ENCODE measurements around the gene ZNF2.

Gene ZNF2

DNA sequence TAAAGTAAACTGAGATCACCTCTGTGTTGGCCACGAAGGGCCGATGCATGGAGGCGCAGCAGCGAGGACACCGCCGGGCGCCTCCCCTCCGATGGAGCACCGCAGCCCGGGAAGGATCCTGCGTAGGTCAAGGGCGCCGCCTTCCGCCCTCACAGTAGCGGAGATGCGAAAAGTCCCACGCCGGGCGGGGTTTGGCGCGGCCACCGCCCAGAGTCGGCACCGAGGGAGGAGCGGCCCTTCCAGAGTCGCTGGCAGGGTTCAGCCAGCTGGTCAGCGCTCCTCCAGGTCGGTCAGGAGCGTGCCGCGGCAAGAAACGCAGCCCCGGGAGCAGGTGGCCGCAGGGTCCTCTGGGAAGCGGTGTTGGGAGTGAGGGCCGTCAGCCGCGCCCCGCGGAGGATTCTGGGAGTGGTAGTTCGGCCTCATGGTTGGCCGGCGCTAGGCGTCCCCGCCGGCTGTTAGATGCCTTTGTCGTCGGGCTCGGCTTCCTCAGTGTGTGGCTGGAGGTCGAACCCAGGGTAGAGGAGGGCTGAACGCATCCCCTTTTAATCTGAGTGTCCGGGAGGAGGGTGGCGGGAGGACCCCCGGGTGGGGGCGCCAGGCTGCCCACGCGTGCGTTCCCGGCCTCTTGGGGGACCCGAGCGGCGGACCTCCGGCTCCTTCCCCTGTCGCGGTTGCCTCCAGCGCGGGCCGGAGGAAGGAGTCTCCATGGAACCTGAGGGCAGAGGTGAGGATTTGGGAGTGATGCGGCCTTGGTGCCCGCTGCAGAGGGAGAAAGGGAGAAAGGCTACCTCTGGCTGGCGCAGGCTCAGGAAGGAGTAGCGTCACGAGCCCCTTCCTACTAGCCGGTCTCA, 41.7 kb downstream of the ZNF2 start, which contains the start of gene ZNF892 (continued):
- TF ChIP-seq, protein P1, sequence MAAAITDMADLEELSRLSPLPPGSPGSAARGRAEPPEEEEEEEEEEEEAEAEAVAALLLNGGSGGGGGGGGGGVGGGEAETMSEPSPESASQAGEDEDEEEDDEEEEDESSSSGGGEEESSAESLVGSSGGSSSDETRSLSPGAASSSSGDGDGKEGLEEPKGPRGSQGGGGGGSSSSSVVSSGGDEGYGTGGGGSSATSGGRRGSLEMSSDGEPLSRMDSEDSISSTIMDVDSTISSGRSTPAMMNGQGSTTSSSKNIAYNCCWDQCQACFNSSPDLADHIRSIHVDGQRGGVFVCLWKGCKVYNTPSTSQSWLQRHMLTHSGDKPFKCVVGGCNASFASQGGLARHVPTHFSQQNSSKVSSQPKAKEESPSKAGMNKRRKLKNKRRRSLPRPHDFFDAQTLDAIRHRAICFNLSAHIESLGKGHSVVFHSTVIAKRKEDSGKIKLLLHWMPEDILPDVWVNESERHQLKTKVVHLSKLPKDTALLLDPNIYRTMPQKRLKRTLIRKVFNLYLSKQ (tag by site-specific recombination; IDR thresholded peaks at IDR 0.05; ENCODE audit: borderline replicate concordance) = no peak
- TF ChIP-seq ZNF426 (tag by site-specific recombination; IDR thresholded peaks at IDR 0.05) (no peak), ZNF626 (tag by site-specific recombination; IDR thresholded peaks at IDR 0.05) (no peak), ZBTB8A (tag by site-specific recombination; IDR thresholded peaks at IDR 0.05) (peak; percentile 5), ZNF830 (tag by site-specific recombination; IDR thresholded peaks at IDR 0.05; ENCODE audit: low read depth) (no peak), ZNF146 (tag by site-specific recombination; IDR thresholded peaks at IDR 0.05) (no peak), ZNF677 (tag by site-specific recombination; IDR thresholded peaks at IDR 0.05) (no peak), SP7 (tag by site-specific recombination; IDR thresholded peaks at IDR 0.05) (peak; percentile 70), ZNF473 (tag by site-specific recombination; IDR thresholded peaks at IDR 0.05) (no peak), GLIS2 (tag by site-specific recombination; IDR thresholded peaks at IDR 0.05) (peak; percentile 25; the same call in 1 of the 2 replicates), YY1 (tag by site-specific recombination; IDR thresholded peaks at IDR 0.05) (no peak), ZNF354C (tag by site-specific recombination; IDR thresholded peaks at IDR 0.05; ENCODE audit: borderline replicate concordance, low read depth) (no peak), BCL11A (tag by site-specific recombination; IDR thresholded peaks at IDR 0.05; ENCODE audit: low read depth) (peak; percentile 34; the same call in 1 of the 2 replicates), ZNF654 (tag by site-specific recombination; IDR thresholded peaks at IDR 0.05; ENCODE audit: low read depth) (peak; percentile 48), ZBTB17 (tag by site-specific recombination; IDR thresholded peaks at IDR 0.05) (peak; percentile 89), ZFHX2 (tag by site-specific recombination; conservative IDR thresholded peaks at IDR 0.05) (peak; percentile 47), MYNN (tag by site-specific recombination; IDR thresholded peaks at IDR 0.05; ENCODE audit: borderline replicate concordance) (no peak), ZNF2 (tag by site-specific recombination; IDR thresholded peaks at IDR 0.05) (peak; percentile 63), ZNF785 (tag by site-specific recombination; IDR thresholded peaks at IDR 0.05) (no peak)
- TF ChIP-seq, protein P2, sequence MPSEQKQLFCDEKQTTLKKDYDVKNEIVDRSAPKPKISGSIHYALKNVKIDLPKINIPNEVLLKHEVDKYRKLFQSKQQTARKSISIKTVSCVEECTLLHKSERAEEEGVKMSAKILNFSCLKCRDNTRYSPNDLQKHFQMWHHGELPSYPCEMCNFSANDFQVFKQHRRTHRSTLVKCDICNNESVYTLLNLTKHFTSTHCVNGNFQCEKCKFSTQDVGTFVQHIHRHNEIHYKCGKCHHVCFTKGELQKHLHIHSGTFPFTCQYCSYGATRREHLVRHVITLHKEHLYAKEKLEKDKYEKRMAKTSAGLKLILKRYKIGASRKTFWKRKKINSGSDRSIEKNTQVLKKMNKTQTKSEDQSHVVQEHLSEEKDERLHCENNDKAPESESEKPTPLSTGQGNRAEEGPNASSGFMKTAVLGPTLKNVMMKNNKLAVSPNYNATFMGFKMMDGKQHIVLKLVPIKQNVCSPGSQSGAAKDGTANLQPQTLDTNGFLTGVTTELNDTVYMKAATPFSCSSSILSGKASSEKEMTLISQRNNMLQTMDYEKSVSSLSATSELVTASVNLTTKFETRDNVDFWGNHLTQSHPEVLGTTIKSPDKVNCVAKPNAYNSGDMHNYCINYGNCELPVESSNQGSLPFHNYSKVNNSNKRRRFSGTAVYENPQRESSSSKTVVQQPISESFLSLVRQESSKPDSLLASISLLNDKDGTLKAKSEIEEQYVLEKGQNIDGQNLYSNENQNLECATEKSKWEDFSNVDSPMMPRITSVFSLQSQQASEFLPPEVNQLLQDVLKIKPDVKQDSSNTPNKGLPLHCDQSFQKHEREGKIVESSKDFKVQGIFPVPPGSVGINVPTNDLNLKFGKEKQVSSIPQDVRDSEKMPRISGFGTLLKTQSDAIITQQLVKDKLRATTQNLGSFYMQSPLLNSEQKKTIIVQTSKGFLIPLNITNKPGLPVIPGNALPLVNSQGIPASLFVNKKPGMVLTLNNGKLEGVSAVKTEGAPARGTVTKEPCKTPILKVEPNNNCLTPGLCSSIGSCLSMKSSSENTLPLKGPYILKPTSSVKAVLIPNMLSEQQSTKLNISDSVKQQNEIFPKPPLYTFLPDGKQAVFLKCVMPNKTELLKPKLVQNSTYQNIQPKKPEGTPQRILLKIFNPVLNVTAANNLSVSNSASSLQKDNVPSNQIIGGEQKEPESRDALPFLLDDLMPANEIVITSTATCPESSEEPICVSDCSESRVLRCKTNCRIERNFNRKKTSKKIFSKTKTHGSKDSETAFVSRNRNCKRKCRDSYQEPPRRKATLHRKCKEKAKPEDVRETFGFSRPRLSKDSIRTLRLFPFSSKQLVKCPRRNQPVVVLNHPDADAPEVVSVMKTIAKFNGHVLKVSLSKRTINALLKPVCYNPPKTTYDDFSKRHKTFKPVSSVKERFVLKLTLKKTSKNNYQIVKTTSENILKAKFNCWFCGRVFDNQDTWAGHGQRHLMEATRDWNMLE (tag by site-specific recombination; conservative IDR thresholded peaks at IDR 0.05; ENCODE audit: low read depth) = peak; percentile 40; the same call in 1 of the 2 replicates
- TF ChIP-seq, protein P3, sequence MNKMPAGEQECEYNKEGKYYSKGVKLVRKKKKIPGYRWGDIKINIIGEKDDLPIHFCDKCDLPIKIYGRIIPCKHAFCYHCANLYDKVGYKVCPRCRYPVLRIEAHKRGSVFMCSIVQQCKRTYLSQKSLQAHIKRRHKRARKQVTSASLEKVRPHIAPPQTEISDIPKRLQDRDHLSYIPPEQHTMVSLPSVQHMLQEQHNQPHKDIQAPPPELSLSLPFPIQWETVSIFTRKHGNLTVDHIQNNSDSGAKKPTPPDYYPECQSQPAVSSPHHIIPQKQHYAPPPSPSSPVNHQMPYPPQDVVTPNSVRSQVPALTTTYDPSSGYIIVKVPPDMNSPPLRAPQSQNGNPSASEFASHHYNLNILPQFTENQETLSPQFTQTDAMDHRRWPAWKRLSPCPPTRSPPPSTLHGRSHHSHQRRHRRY (tag by site-specific recombination; IDR thresholded peaks at IDR 0.05) = no peak
- TF ChIP-seq, protein P4, sequence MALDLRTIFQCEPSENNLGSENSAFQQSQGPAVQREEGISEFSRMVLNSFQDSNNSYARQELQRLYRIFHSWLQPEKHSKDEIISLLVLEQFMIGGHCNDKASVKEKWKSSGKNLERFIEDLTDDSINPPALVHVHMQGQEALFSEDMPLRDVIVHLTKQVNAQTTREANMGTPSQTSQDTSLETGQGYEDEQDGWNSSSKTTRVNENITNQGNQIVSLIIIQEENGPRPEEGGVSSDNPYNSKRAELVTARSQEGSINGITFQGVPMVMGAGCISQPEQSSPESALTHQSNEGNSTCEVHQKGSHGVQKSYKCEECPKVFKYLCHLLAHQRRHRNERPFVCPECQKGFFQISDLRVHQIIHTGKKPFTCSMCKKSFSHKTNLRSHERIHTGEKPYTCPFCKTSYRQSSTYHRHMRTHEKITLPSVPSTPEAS (tag by site-specific recombination; IDR thresholded peaks at IDR 0.05) = peak; percentile 20; the same call in 1 of the 2 replicates
- TF ChIP-seq, protein P5, sequence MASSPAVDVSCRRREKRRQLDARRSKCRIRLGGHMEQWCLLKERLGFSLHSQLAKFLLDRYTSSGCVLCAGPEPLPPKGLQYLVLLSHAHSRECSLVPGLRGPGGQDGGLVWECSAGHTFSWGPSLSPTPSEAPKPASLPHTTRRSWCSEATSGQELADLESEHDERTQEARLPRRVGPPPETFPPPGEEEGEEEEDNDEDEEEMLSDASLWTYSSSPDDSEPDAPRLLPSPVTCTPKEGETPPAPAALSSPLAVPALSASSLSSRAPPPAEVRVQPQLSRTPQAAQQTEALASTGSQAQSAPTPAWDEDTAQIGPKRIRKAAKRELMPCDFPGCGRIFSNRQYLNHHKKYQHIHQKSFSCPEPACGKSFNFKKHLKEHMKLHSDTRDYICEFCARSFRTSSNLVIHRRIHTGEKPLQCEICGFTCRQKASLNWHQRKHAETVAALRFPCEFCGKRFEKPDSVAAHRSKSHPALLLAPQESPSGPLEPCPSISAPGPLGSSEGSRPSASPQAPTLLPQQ (tag by site-specific recombination; IDR thresholded peaks at IDR 0.05) = 0 out of 2 replicates have a peak, but pooled peaks have one; percentile 24
- TF ChIP-seq, protein P6, sequence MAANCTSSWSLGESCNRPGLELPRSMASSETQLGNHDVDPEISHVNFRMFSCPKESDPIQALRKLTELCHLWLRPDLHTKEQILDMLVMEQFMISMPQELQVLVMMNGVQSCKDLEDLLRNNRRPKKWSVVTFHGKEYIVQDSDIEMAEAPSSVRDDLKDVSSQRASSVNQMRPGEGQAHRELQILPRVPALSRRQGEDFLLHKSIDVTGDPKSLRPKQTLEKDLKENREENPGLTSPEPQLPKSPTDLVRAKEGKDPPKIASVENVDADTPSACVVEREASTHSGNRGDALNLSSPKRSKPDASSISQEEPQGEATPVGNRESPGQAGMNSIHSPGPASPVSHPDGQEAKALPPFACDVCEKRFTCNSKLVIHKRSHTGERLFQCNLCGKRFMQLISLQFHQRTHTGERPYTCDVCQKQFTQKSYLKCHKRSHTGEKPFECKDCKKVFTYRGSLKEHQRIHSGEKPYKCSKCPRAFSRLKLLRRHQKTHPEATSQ (tag by site-specific recombination; IDR thresholded peaks at IDR 0.05) = no peak
- TF ChIP-seq, protein P7, sequence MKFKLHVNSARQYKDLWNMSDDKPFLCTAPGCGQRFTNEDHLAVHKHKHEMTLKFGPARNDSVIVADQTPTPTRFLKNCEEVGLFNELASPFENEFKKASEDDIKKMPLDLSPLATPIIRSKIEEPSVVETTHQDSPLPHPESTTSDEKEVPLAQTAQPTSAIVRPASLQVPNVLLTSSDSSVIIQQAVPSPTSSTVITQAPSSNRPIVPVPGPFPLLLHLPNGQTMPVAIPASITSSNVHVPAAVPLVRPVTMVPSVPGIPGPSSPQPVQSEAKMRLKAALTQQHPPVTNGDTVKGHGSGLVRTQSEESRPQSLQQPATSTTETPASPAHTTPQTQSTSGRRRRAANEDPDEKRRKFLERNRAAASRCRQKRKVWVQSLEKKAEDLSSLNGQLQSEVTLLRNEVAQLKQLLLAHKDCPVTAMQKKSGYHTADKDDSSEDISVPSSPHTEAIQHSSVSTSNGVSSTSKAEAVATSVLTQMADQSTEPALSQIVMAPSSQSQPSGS (tag by site-specific recombination; IDR thresholded peaks at IDR 0.05; ENCODE audit: low read depth) = no peak

Measured in HEK293 (cell line).